Raji (cell line): ENCODE measurements around the gene MIDN.

Experiments
- POLR2A ChIP-seq: IDR thresholded peaks from 2 replicates; pipeline ENCODE4 v1.6.1; 2011; ENCODE audit warnings: low read depth, low read length, control low read depth; ENCODE audit not compliant: insufficient read depth

MIDN gene

GRCh38 chr19:1258163-1258492, 9.7 kb downstream of the MIDN start:
- TF ChIP-seq POLR2A = no peak

GRCh38 chr19:1258707-1259205, 10.4 kb downstream of the MIDN start:
- TF ChIP-seq POLR2A = no peak

- TF ChIP-seq POLR2A = peak; percentile 68
These were observed 11.0 kb downstream of the MIDN start for GRCh38 chr19:1259206-1259875.

GRCh38 chr19:1259876-1260748, 11.7 kb downstream of the MIDN start:
- TF ChIP-seq POLR2A = no peak; the same call in 1 of the 2 replicates

GRCh38 chr19:1260749-1261537, 12.6 kb downstream of the MIDN start:
- TF ChIP-seq POLR2A = peak; percentile 45; the same call in 1 of the 2 replicates

GRCh38 chr19:1261538-1261797, 13.1 kb downstream of the MIDN start:
- TF ChIP-seq POLR2A = 0 out of 2 replicates have a peak, but pooled peaks have one; percentile 6

GRCh38 chr19:1261798-1262622, 13.6 kb downstream of the MIDN start:
- TF ChIP-seq POLR2A = peak; percentile 66

GRCh38 chr19:1262623-1263123, 14.3 kb downstream of the MIDN start:
- TF ChIP-seq POLR2A = peak; percentile 38; the same call in 1 of the 2 replicates

- no peak for TF ChIP-seq POLR2A
These were observed 14.8 kb downstream of the MIDN start for GRCh38 chr19:1263188-1263587.

- peak; percentile 67 for TF ChIP-seq POLR2A
These were observed 16.6 kb downstream of the MIDN start for GRCh38 chr19:1264801-1265614.

- TF ChIP-seq POLR2A = no peak
These were observed 17.3 kb downstream of the MIDN start for GRCh38 chr19:1265615-1266128.

GRCh38 chr19:1266129-1266915, 17.9 kb downstream of the MIDN start:
- peak; percentile 82 for TF ChIP-seq POLR2A

GRCh38 chr19:1266916-1267476, 18.6 kb downstream of the MIDN start:
- peak; percentile 69 for TF ChIP-seq POLR2A
